HG03460 (cell line): Measurements from ENCODE around the gene DRGX.

ENCODE experiments used
- ATAC-seq: cut with Tn5 transposase; IDR thresholded peaks from one replicate; pipeline ENCODE4 v1.9.1; 2021; ENCODE audit not compliant: unreplicated experiment

DRGX gene

GRCh38 chr10:49322371-49323170, 73.3 kb downstream of the DRGX start:
- ATAC-seq: no peak

GRCh38 chr10:49321021-49321420, 74.9 kb downstream of the DRGX start:
- ATAC-seq: no peak

GRCh38 chr10:49320191-49320590, 75.7 kb downstream of the DRGX start:
- no peak for ATAC-seq

GRCh38 chr10:49319206-49319605, 76.7 kb downstream of the DRGX start:
- ATAC-seq: no peak

- ATAC-seq: no peak
Observed at GRCh38 chr10:49318755-49319154, 77.1 kb downstream of the DRGX start.

GRCh38 chr10:49318028-49318427, 77.9 kb downstream of the DRGX start:
- no peak for ATAC-seq

- no peak for ATAC-seq
Observed at GRCh38 chr10:49314806-49315205, 81.1 kb downstream of the DRGX start.
